Astrocyte of the spinal cord (primary cell): Measurements from ENCODE around the gene FBXL14.

ENCODE experiments used
- DNase-seq: peaks from one replicate; pipeline ENCODE4 v3.0.0; 2011; ENCODE audit warnings: low read depth, low spot score
- H3K4me3 ChIP-seq: 2 replicates; pipeline ENCODE4 v1.5.1; 2011; ENCODE audit warnings: low read depth, mild to moderate bottlenecking, low read length, moderate library complexity
- CTCF ChIP-seq: IDR thresholded peaks from 2 replicates; pipeline ENCODE4 v1.5.1; 2012; ENCODE audit warnings: low read depth, mild to moderate bottlenecking, low read length, inconsistent platforms
- in situ Hi-C: cut with HindIII; loops from 2 replicates; pipeline ENCODE4 v1.10.0; 2017; ENCODE audit warnings: low sequenced_read_pairs

Gene FBXL14

GRCh38 chr12:1574865-1575259 is 19.5 kb downstream of the FBXL14 start:
- no peak overlapping the region for H3K4me3 ChIP-seq
- no peak for TF ChIP-seq CTCF
- in situ Hi-C loops, result no loop called here
- peak; percentile 61 for DNase-seq

- TF ChIP-seq CTCF, result no peak
- H3K4me3 ChIP-seq, result no peak overlapping the region
- DNase-seq, result peak; percentile 30
- in situ Hi-C loops, result no loop called here
Measured at GRCh38 chr12:1573960-1574864, 20.2 kb downstream of the FBXL14 start.

GRCh38 chr12:1572731-1573130 is 21.6 kb downstream of the FBXL14 start:
- no peak overlapping the region for H3K4me3 ChIP-seq
- no peak for DNase-seq
- in situ Hi-C loops, result no loop called here
- no peak for TF ChIP-seq CTCF

- H3K4me3 ChIP-seq, result no peak overlapping the region
- no peak for DNase-seq
- in situ Hi-C loops, result no loop called here
- no peak for TF ChIP-seq CTCF
Measured at GRCh38 chr12:1567852-1568251, 26.5 kb downstream of the FBXL14 start.

- in situ Hi-C loops, result no loop called here
- H3K4me3 ChIP-seq, result no peak overlapping the region
- TF ChIP-seq CTCF, result no peak
- no peak for DNase-seq
Measured at GRCh38 chr12:1566449-1567135, 27.8 kb downstream of the FBXL14 start.

- in situ Hi-C loops, result no loop called here
- no peak overlapping the region for H3K4me3 ChIP-seq
- TF ChIP-seq CTCF, result no peak
- no peak for DNase-seq
Measured at GRCh38 chr12:1565172-1565571, 29.2 kb downstream of the FBXL14 start.
